Activated effector memory CD4-positive, alpha-beta T cell treated with Interleukin-2 at 50 U/mL for 16 hours (primary cell): ENCODE data around the gene VWA8.
"Not testable (repeated sequence)": the region's sequence is repeated elsewhere in the genome, so short reads cannot be mapped to it uniquely, and the experiment has no call there.

Experiments
- DNase-seq: peaks from one replicate; pipeline ENCODE4 v3.0.0-alpha.2; 2020

Gene VWA8

DNA sequence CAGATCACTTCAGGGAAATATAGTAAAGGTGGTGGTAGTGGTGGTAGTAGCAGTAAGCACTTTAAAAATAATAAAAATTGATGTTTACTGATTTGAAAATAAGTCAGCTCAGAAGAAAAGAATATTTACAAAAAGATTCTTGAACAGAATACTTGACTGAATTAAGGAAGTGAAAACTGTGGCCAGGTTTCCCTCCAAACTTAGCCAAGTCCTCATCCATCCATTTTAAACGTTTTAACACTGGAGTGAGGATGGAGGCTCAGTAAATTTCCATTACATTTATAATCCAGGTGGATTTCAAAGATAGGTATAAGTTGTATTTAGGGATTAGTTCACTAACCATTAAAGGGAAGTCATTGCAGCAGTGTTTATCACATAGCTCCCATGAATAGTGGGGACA is 282.1 kb downstream of the VWA8 start:
- no peak for DNase-seq

- no peak for DNase-seq
Observed at GRCh38 chr13:41678249-41678648, 282.7 kb downstream of the VWA8 start.

GRCh38 chr13:41675306-41675705 is 285.6 kb downstream of the VWA8 start:
- DNase-seq = no peak

DNA sequence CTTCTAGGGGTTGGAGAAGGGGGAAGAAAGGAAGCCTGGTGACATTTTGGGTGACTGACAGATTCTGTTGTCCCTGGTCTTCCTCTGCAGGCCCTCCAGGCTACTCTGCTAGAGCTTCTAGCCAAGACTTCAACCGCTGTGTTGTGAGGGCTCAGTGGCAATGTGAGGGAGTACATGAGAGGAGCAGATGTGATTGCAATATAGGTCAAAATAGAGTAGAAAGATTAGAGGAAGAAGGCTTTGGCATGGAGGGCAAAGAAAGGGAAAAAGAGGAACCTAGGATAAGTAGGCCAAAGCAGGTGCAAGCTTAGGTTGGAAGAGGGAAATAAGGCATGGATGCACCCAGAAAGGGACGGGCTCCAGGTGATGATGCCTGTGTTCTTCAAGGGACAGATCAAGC is 286.7 kb downstream of the VWA8 start:
- no peak for DNase-seq

DNA sequence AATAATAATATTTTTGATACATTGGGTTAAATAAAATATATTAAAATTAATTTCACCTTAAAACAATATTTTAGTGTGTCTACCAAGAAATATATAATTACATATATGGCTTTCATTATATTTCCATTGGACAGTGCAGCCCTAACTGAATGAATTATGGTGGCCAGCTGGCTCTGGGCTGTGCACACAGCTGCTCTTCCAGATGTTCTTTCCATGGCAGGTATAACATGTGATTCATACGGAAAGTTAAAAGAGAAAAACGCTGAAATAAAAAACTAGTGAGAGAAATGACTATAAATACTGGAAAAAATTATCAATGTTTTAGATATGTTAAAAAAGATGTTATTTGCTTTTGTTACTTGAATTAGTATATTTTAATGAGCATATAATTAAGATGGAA is 287.3 kb downstream of the VWA8 start:
- no peak for DNase-seq

DNA sequence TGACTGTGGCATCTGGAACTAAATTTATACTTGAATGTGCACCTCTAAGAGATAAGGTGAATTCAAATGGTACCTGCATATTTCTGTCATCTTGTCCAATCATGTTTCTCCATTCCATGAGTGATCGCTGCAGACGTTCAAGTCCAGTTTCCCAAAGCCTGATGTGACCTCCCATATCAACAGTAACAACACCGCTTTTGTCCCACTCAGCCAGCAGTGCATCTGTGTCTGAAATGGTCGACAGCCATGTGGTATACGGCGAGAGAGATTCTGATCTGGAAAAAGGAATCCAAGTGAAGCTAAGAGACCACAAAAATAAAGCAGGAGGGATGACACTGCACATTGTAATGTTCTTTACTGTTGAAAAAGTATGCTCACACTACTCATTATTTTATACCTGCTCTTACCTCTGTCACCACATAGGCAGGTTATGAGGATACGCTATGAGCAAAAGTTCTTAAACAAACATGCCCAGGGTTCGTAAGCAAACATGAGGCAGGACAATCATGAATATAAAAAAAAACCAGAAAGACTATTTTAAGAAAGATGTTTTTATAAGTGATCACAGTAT is 290.0 kb downstream of the VWA8 start:
- DNase-seq = no peak

DNA sequence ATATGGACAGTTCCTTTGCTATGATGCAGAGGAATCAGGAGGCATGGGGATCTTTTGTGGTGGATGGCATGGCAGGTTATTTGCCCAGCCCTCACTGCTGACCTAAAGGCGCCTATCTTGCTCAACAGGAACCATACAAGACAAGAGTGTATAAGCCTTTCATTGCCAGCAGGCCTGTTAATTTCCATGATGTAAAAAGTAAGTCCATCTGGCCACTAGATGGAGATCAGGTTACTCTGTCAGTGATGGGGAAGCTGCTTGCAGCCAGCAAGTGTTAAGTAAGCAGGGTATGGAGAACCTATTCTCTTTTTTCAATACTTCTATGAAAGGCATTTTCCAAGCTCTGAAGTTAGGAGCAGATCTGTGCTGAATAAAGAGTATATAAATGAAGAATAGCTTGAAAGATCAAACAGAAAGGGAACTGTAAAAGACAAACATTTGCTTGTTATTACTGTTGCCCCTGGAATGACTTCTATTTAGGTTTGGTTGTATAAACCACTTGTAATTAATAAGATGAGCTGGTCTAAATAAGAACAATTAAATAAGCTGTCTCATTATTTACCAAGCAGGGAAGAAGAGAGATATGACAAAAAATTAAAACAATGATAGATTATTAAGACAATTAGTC is 292.7 kb downstream of the VWA8 start:
- no peak for DNase-seq

GRCh38 chr13:41666644-41667043 is 294.3 kb downstream of the VWA8 start:
- DNase-seq = no peak

DNA sequence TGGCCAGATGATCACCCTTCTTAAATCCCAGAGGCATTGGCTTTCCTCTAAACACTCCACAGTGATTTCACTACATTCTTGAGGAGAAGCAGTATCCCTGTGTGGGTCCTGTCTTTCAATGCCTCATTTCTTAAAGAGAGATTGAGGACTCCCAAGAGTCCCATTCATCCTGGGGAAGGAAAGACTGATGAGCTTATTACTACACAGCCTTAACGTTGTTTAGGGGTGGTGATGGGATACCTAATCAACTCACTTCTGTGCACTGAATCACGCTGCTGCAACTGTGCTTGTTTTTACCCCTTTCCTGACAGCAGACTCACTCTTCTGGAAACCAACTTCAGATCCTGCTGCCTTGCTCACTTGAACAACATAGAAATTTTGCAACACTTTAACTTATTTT is 300.5 kb downstream of the VWA8 start:
- DNase-seq = no peak

DNA sequence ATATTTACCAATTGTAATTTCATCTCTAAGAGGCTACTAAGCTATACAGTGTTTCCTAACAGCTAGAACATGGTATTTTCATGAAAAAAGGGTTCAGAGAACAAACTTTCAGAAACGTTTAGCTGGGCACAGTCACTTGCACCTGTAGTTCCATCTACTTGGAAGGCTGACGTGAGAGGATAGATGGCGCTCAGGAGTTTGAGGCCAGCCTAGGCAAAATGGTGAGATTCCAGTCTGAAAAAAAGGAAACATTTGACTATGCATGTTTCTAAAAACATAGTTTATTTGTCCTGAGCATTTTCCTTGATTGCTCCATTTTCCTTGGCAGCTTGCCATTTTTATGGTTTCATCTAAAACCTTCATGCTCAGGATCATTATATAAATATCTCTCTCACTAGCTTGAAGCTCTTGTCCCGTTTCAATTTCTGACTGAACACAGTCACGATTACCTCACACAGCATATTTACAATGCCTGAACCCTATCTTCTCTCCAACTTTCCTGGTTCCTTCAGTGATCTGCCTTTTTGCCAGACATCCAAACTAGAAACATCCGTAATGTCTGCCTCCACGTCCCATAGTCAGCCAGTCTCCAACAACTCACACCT is 302.8 kb downstream of the VWA8 start:
- no peak for DNase-seq

DNA sequence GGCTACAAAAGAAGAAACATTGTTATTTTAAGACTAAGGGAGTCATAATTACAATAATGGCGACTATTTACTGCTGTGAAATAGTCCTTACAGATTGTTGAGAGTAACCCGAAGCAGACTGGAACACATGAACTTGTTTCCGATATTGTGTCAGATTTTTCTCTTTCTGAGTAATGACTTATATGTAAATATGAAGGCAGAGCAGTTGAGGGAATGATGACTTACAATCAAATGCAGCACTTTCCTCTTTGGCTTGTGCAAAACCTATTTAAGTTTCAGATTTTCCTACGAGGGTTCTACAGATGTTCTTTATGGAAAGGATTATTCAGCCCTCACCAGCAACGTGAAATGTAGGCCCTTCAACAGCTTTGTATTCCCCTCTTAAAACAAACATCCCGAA is 304.9 kb downstream of the VWA8 start:
- no peak for DNase-seq

DNA sequence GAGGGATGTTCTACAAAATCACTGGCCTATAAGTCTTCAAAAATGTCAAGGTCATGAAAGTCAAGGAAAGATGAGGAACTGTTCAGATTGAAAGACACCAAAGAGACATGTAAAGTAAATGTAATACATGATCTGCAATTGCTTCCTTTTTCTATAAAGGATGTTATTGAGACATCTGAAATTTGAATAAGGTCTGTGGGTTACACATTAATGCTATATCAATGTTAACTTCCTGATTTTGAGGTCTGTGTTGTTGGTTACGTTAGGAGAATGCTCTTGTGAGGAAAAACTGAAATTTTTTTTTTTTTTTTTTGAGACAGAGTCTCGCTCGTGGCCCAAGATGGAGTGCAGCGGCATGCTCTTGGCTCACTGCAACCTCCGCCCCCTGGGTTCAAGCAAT is 306.1 kb downstream of the VWA8 start:
- DNase-seq = no peak

DNA sequence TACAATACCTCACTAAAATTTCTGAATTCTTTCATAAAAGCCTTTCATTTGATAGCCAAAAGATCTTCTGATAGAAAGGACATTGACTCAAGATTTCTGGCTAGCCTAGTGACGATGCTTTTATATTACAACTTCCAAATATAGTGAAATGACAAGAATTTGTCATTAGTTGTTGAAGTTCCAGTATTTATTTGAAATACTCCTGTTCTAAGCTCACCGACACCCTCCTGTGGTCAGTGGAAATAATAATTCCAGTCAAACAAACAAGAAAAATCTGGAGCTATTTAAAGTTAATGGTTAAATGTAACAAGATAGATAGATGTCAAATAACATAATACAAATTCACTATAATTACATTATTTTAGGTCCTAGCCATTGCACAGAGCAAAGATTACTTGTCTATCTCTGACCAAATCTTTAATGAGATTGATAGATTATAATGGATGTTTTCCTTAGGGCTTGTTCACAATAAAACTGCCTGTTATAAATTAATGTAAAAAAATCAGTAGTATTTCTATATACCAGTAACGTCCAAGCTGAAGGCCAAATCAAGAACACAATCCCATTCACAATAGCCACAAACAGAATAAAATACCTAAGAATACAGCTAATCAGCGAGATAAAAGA is 308.1 kb downstream of the VWA8 start:
- DNase-seq = no peak

GRCh38 chr13:41651413-41652058 is 309.4 kb downstream of the VWA8 start:
- no peak for DNase-seq

DNA sequence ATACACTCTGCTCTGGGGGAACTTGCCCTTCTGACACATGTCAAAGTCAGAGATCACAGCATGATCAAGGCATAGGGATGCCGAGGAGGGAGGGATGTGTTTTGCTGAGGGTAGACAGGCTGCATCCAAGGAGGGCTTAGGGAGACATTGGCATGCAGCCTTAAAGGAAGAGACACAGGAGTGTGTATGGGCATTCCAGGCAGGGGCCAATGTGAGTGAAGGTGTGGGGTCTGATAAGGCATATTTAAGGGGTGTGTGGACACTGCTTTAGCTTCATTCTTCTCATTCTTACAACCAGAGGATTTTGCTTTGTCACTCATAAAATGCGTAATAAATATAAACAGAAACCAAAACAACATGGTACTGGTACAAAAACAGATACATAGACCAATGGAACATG is 310.2 kb downstream of the VWA8 start:
- DNase-seq = no peak

DNA sequence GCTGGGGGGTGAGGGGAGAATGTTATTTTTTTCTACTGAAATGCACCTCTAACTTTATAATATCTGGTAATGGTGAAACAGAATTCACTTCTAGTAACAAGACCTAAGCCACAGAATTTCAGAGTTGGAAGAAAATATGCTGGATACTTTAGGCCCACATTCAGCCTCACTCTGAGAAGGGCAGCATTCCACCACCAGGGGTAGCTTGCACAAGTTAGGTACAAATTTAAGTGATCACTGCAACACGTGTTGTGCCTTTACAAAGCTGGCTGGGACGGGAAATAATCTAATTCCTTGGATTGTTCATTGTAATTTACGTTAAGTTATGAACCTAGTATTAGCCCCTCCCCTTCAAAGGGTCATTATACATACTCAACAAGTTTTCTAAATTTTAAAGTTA is 311.2 kb downstream of the VWA8 start:
- no peak for DNase-seq

- DNase-seq = no peak
Observed at GRCh38 chr13:41648314-41648935, 312.5 kb downstream of the VWA8 start.

GRCh38 chr13:41647699-41648313 is 313.1 kb downstream of the VWA8 start:
- DNase-seq = not testable (repeated sequence)

DNA sequence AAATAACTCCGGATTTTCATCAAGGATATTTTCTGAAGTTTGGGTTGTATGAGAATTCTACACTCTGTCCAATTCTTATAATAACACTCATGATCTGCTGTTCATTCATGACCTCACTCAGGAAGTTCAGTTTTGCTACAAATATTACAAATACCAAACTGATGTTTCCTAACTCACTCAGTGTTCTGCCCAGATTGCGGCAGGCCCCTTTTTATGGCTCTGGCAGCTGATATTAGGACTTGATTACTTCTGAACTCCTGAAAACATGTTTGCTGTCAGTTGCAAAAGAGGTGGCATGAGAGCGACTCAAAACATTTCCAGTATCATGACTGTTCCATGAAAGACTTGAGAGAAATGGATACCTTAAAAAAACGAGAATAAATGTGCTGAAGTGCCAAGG is 315.6 kb downstream of the VWA8 start:
- DNase-seq = no peak

DNA sequence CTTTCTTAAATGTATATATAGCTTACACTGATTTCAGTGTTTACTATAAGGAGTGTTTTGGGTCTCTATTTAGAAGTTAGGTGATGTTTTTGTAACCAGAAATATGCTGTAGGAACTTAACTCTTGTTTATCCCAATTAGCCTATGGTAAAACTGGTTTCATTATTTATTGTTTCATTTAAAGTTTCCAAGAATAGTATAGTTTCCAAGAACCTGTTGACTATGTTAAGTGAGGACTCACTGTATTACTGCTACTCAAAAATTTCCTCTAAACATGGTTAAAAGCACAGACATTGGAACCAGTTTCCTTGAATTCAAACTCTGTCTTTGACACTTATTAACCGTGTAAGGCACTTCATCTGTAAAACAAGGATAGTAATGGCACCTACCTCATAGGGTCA is 316.2 kb downstream of the VWA8 start:
- DNase-seq = no peak

GRCh38 chr13:41643507-41643906 is 317.4 kb downstream of the VWA8 start:
- DNase-seq = no peak

DNA sequence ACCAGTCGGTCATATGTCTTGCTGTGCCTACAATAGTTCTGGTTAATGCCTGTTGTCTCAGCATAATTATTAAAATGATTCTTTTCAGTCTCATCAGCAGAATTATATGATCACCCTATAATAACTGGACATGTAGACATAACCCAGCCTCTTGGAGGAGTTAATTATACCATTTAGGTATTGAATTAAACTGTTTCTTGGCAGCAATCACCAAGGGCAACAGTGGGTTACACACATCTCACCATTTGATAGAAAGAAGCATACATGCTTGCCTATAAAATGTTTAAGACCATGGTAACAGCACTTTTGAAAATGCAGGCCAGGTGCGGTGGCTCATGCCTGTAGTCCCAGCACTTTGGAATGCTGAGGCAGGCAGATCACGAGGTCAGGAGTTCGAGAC is 318.9 kb downstream of the VWA8 start:
- DNase-seq = no peak

GRCh38 chr13:41641429-41641828 is 319.5 kb downstream of the VWA8 start:
- DNase-seq = no peak
